MV-4-11 (cell line): ENCODE results near the gene TMC4.
A peak's percentile ranks its signal among the peaks of the same experiment; 100 is the strongest.

Source experiments
- DNase-seq: peaks from one replicate; lab custom pipeline; 2025; lab: John Stamatoyannopoulos, UW

TMC4 gene

GRCh38 chr19:54129617-54129996, 43.4 kb downstream of the TMC4 start:
- DNase-seq, result no peak

- DNase-seq, result no peak
These were observed 44.0 kb downstream of the TMC4 start for GRCh38 chr19:54128796-54129616.

GRCh38 chr19:54128441-54128725, 44.6 kb downstream of the TMC4 start:
- no peak for DNase-seq

- DNase-seq, result no peak
These were observed 45.1 kb downstream of the TMC4 start for GRCh38 chr19:54127688-54128440.

GRCh38 chr19:54125713-54126112, 47.2 kb downstream of the TMC4 start:
- DNase-seq, result no peak

GRCh38 chr19:54124393-54124792, 48.6 kb downstream of the TMC4 start:
- DNase-seq, result no peak

GRCh38 chr19:54123682-54124081, 49.3 kb downstream of the TMC4 start:
- no peak for DNase-seq

GRCh38 chr19:54121259-54121658, 51.7 kb downstream of the TMC4 start:
- DNase-seq, result no peak

GRCh38 chr19:54115109-54116063, 57.6 kb downstream of the TMC4 start, which contains the start of the genes PRPF31 and TFPT:
PRPF31 (plus strand) TSS chr19:54115754; CDS start chr19:54118279, 2,525 bp downstream.
TFPT (minus strand) TSS chr19:54115657; CDS start chr19:54115269, 388 bp downstream.
- peak; percentile 98 for DNase-seq

GRCh38 chr19:54114340-54115108, 58.4 kb downstream of the TMC4 start:
- DNase-seq, result peak; percentile 79
